AG08396 (cell line): Measurements from ENCODE around the gene MIEN1.
A peak's percentile ranks its signal among the peaks of the same experiment; 100 is the strongest.
"Not testable (repeated sequence)": the region's sequence is repeated elsewhere in the genome, so short reads cannot be mapped to it uniquely, and the experiment has no call there.

Source experiments
- DNase-seq: peaks from one replicate; pipeline ENCODE4 v3.0.0; 2012; ENCODE audit warnings: low spot score, mixed read lengths

MIEN1 gene

GRCh38 chr17:39755554-39756379 lies 25.4 kb upstream of the MIEN1 start:
- no peak for DNase-seq

GRCh38 chr17:39754958-39755553 lies 24.7 kb upstream of the MIEN1 start:
- DNase-seq, result no peak

GRCh38 chr17:39754161-39754957 lies 24.0 kb upstream of the MIEN1 start:
- DNase-seq, result peak; percentile 99

- DNase-seq, result peak; percentile 62
Measured at GRCh38 chr17:39753514-39754160, 23.3 kb upstream of the MIEN1 start.

- no peak for DNase-seq
Measured at GRCh38 chr17:39752241-39752881, 22.0 kb upstream of the MIEN1 start.

GRCh38 chr17:39751637-39752036 lies 21.3 kb upstream of the MIEN1 start:
- DNase-seq, result no peak

- DNase-seq, result no peak
Measured at GRCh38 chr17:39751016-39751543, 20.7 kb upstream of the MIEN1 start.

GRCh38 chr17:39750131-39751015 lies 20.0 kb upstream of the MIEN1 start:
- DNase-seq, result no peak

- not testable (repeated sequence) for DNase-seq
Measured at GRCh38 chr17:39748444-39749034, 18.2 kb upstream of the MIEN1 start.

GRCh38 chr17:39747745-39748144 lies 17.4 kb upstream of the MIEN1 start:
- DNase-seq, result no peak

- no peak for DNase-seq
Measured at GRCh38 chr17:39746145-39746461, 15.8 kb upstream of the MIEN1 start.

GRCh38 chr17:39745335-39746144 lies 15.2 kb upstream of the MIEN1 start:
- no peak for DNase-seq

GRCh38 chr17:39744836-39745215 lies 14.5 kb upstream of the MIEN1 start:
- no peak for DNase-seq

- no peak for DNase-seq
Measured at GRCh38 chr17:39744075-39744835, 13.9 kb upstream of the MIEN1 start.

- no peak for DNase-seq
Measured at GRCh38 chr17:39742856-39743436, 12.6 kb upstream of the MIEN1 start.

GRCh38 chr17:39742126-39742855 lies 12.0 kb upstream of the MIEN1 start:
- DNase-seq, result no peak

- DNase-seq, result peak; percentile 47
Measured at GRCh38 chr17:39740357-39741111, 10.2 kb upstream of the MIEN1 start.
